DMS 273 (cell line): ENCODE results near the gene ETNPPL.

Source experiments
- DNase-seq: peaks from one replicate; lab custom pipeline; 2025; ENCODE audit not compliant: unreplicated experiment; lab: John Stamatoyannopoulos, UW

The ETNPPL gene

GRCh38 chr4:108700081-108700757, 62.6 kb downstream of the ETNPPL start:
- no peak for DNase-seq

DNA sequence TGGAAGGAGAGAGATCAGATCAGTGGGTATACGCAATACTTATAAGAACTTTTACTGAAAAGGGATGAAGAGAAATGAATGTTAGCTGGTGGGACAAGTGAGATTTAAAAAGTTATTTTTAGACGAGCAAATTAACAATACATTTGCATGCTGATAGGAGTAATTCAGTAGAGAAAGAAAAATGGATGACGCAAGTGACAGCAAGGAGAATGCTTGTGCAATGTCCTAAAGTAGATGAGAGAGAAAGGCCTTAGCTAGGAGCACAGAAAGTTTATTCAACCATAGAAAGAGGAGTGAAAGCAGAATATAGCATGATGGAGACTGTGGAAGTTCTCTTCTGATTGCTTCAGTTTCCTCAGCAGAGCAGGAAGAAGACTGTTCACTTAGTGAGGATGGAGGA, 66.7 kb downstream of the ETNPPL start:
- no peak for DNase-seq

GRCh38 chr4:108695062-108695461, 67.8 kb downstream of the ETNPPL start:
- no peak for DNase-seq

- DNase-seq, result no peak
Observed at GRCh38 chr4:108694423-108694822, 68.4 kb downstream of the ETNPPL start.

DNA sequence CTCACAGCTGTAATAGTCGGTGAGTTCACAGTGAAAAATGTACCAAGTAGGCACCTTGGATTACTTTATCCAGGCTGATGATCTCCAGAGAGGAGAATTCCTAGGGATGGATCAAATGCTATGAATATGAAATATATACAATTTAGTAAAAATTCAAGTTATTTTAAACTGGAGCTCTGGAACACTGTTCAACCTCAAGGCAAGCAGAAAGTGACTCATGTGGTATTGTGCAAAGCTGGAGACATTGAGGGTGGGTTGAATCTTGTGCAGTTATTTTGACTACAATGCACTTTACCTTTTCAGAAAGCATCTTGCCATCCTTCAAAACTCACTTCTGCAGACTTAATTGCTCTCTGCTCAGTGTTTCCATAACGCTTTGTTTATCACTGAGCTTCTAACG, 69.0 kb downstream of the ETNPPL start:
- DNase-seq, result no peak

DNA sequence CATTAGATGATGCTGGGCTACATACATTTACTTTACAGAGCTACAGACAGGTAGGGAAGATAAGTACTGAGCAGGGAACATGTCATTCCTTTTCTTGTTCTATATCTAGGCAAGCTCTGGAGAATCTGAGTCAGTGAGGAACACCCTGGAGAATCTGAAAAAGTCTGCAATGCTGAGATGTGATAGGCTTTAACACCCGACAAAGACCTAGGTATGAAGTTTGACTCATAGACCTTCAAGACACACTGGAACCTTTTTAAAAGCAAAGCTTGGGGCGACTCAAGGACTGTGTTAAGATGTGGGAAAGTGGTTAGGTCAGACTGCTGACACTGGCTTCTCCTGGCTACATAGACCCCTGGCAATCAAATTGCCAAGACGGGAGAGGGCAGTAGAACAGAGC, 69.6 kb downstream of the ETNPPL start:
- DNase-seq, result no peak
